Breast epithelium (tissue), 4 donors: ENCODE data around the gene RPH3AL. TPM values are rescaled to one million over a fixed set of nuclear protein-coding genes. Genes with fewer than 3 reads are reported as not detected.

Experiments used
- DNase-seq, 2 donors: peaks; one replicate each; pipeline ENCODE4 v3.0.0-alpha.2; 2019; ENCODE audit warnings: low spot score in 2 of 2
- H3K27ac ChIP-seq, 2 donors: fragments of 200-600 bp; sonication (generic) in 1 of 2; one replicate each; pipeline ENCODE4 v1.5.1; 2016 to 2019; ENCODE audit warnings: mild to moderate bottlenecking in 1 of 2
- H3K27me3 ChIP-seq, 2 donors: fragments of 200-600 bp; sonication (generic) in 1 of 2; one replicate each; pipeline versions ENCODE4 v1.5.1 to v1.6.0; 2017 to 2019; ENCODE audit warnings: control low read depth in 1 of 2, mild to moderate bottlenecking in 1 of 2
- H3K36me3 ChIP-seq: fragments of 200-600 bp; one replicate; pipeline ENCODE4 v1.5.1; 2019
- H3K4me1 ChIP-seq, 2 donors: fragments of 200-600 bp; sonication (generic); one replicate each; pipeline ENCODE4 v1.5.1; 2016 to 2019; ENCODE audit warnings: control low read depth in 1 of 2
- H3K4me3 ChIP-seq, 3 donors: fragments of 200-600 bp; sonication (generic); 1 replicate in 2 of 3; 2 replicates in 1 of 3; pipeline ENCODE4 v1.5.1; 2016 to 2019; ENCODE audit warnings: mild to moderate bottlenecking in 3 of 3, moderate library complexity in 2 of 3
- H3K9me3 ChIP-seq, 2 donors: fragments of 200-600 bp; sonication (generic) in 1 of 2; one replicate each; pipeline ENCODE4 v1.5.1; 2016 to 2019; ENCODE audit warnings: control low read depth in 1 of 2
- CTCF ChIP-seq, 3 donors: fragments of 450-650 bp; IDR thresholded peaks; one replicate each; pipeline ENCODE4 v1.5.1; 2016 to 2017; ENCODE audit warnings: antibody characterized with exemption in 3 of 3, mild to moderate bottlenecking in 3 of 3, moderate library complexity in 3 of 3
- POLR2A ChIP-seq: fragments of 450-650 bp; IDR thresholded peaks from one replicate; pipeline ENCODE4 v1.6.1; 2016; ENCODE audit warnings: antibody characterized with exemption, mild to moderate bottlenecking, moderate library complexity
- POLR2AphosphoS5 ChIP-seq, 3 donors: sonication (generic); formaldehyde crosslinking; IDR thresholded peaks; one replicate each; pipeline ENCODE4 v1.6.1; 2017; ENCODE audit warnings: antibody characterized with exemption in 3 of 3
- intact Hi-C: fragments of 100-400 bp; cut with DNase I; formaldehyde crosslinking; loops from one replicate; pipeline ENCODE4 v1.15.1; 2023; ENCODE audit warnings: low total_unique reads
- total RNA-seq, 3 donors: library from RNA; depleted of rRNA; stranded (reverse); fragments of >200 nt; gene quantifications; one replicate each; pipeline ENCODE4 v1.1.0, GENCODE V29; 2016

The RPH3AL gene
- total RNA-seq, 3 donors from 2014 or later, result 9.6 to 15.7 (median 15.4) TPM

- Histone ChIP-seq H3K27me3 (no peaks in the 10 kb centered on the region), H3K36me3 (no peaks in the 10 kb centered on the region), H3K4me1 (no peaks in the 10 kb centered on the region), H3K27ac (no peak overlapping the region), H3K9me3 (no peaks in the 10 kb centered on the region), H3K4me3 (no peak overlapping the region)
- TF ChIP-seq POLR2AphosphoS5 (IDR thresholded peaks at IDR 0.05) (no peak), CTCF (IDR thresholded peaks at IDR 0.05) (no peak), POLR2A (no peak)
- intact Hi-C loops, result no loop called here
- no peak for DNase-seq
These were observed 30.3 kb upstream of the RPH3AL start for GRCh38 chr17:382644-383533.

- Histone ChIP-seq H3K9me3 (no peaks in the 10 kb centered on the region), H3K27me3 (no peaks in the 10 kb centered on the region), H3K4me1 (no peaks in the 10 kb centered on the region), H3K4me3 (no peak overlapping the region), H3K27ac (no peak overlapping the region), H3K36me3 (no peaks in the 10 kb centered on the region)
- intact Hi-C loops, result no loop called here
- TF ChIP-seq POLR2AphosphoS5 (IDR thresholded peaks at IDR 0.05), result no peak
- no peak for TF ChIP-seq CTCF (IDR thresholded peaks at IDR 0.05)
- TF ChIP-seq POLR2A, result no peak
- no peak for DNase-seq
These were observed 29.5 kb upstream of the RPH3AL start for GRCh38 chr17:381941-382643.

- TF ChIP-seq POLR2AphosphoS5 (IDR thresholded peaks at IDR 0.05) (no peak), CTCF (IDR thresholded peaks at IDR 0.05) (no peak), POLR2A (no peak)
- H3K27me3 ChIP-seq, result no peaks in the 10 kb centered on the region
- DNase-seq, result no peak
- H3K4me3 ChIP-seq, result no peak overlapping the region
- no peaks in the 10 kb centered on the region for H3K4me1 ChIP-seq
- H3K9me3 ChIP-seq, result no peaks in the 10 kb centered on the region
- intact Hi-C loops, result no loop called here
- no peaks in the 10 kb centered on the region for H3K36me3 ChIP-seq
- no peak overlapping the region for H3K27ac ChIP-seq
These were observed 28.9 kb upstream of the RPH3AL start for GRCh38 chr17:381516-381915.

- TF ChIP-seq POLR2AphosphoS5 (IDR thresholded peaks at IDR 0.05), result no peak
- H3K9me3 ChIP-seq, result no peaks in the 10 kb centered on the region
- no peaks in the 10 kb centered on the region for H3K4me1 ChIP-seq
- DNase-seq, result no peak
- intact Hi-C loops, result no loop called here
- no peak overlapping the region for H3K4me3 ChIP-seq
- no peaks in the 10 kb centered on the region for H3K27me3 ChIP-seq
- peak overlapping the region in 1 of 2 donors; percentile 12 for H3K27ac ChIP-seq
- H3K36me3 ChIP-seq, result no peaks in the 10 kb centered on the region
These were observed 27.2 kb upstream of the RPH3AL start for GRCh38 chr17:379531-380465.

GRCh38 chr17:378068-378467 lies 25.5 kb upstream of the RPH3AL start:
- Histone ChIP-seq H3K36me3 (no peaks in the 10 kb centered on the region), H3K9me3 (no peaks in the 10 kb centered on the region), H3K4me1 (no peaks in the 10 kb centered on the region), H3K4me3 (no peak overlapping the region), H3K27me3 (no peaks in the 10 kb centered on the region), H3K27ac (no peak overlapping the region)
- DNase-seq, result no peak
- intact Hi-C loops, result no loop called here
- TF ChIP-seq POLR2AphosphoS5 (IDR thresholded peaks at IDR 0.05), result no peak
- no peak for TF ChIP-seq CTCF (IDR thresholded peaks at IDR 0.05)
- TF ChIP-seq POLR2A, result no peak
